SJCRH30 (cell line): Measurements from ENCODE around the gene DDN. TPM values are rescaled to one million over a fixed set of nuclear protein-coding genes. Genes with fewer than 3 reads are reported as not detected.

Experiments
- DNase-seq, 2 experiments: peaks; one replicate each; pipeline ENCODE4 v3.0.0-alpha.2; 2015 to 2020
- H3K27ac ChIP-seq: fragments of 250-450 bp; sonication (Bioruptor Pico); 2 replicates; pipeline ENCODE4 v1.5.1; 2020; ENCODE audit warnings: mild to moderate bottlenecking, moderate library complexity
- H3K27me3 ChIP-seq: fragments of 250-450 bp; sonication (Bioruptor Pico); 2 replicates; pipeline ENCODE4 v1.5.1; 2020; ENCODE audit warnings: mild to moderate bottlenecking, moderate library complexity
- H3K36me3 ChIP-seq: fragments of 250-450 bp; sonication (Bioruptor Pico); 2 replicates; pipeline ENCODE4 v1.5.1; 2020; ENCODE audit warnings: mild to moderate bottlenecking, moderate library complexity
- H3K4me1 ChIP-seq: fragments of 250-450 bp; sonication (Bioruptor Pico); 2 replicates; pipeline ENCODE4 v1.5.1; 2020; ENCODE audit warnings: mild to moderate bottlenecking, moderate library complexity
- H3K4me3 ChIP-seq: fragments of 250-450 bp; sonication (Bioruptor Pico); 2 replicates; pipeline ENCODE4 v1.5.1; 2020; ENCODE audit warnings: mild to moderate bottlenecking, moderate library complexity
- H3K9me3 ChIP-seq: fragments of 250-450 bp; sonication (Bioruptor Pico); replicated peaks from 2 replicates; pipeline ENCODE4 v1.5.1; 2020; ENCODE audit warnings: mild to moderate bottlenecking, moderate library complexity
- total RNA-seq: library from RNA; depleted of rRNA; stranded (reverse); fragments of >200 nt; shearing (Covaris generic); gene quantifications from 2 replicates; pipeline ENCODE4 v1.2.3, GENCODE V29; 2014

Gene DDN
- total RNA-seq, 1 experiment from 2014 or later, result 5.5 TPM

- H3K4me3 ChIP-seq, result no peak overlapping the region
- no peaks in the 10 kb centered on the region for H3K36me3 ChIP-seq
- DNase-seq, result peak; percentile 78 to 89
- no peaks in the 10 kb centered on the region for H3K27me3 ChIP-seq
- H3K4me1 ChIP-seq, result peaks cover 40% of the 10 kb centered on the region
- no peak overlapping the region for H3K27ac ChIP-seq
- H3K9me3 ChIP-seq, result no peaks in the 10 kb centered on the region
Measured at GRCh38 chr12:48988030-48988649, 11.0 kb downstream of the DDN start.

GRCh38 chr12:48986720-48987291, 12.4 kb downstream of the DDN start:
- no peaks in the 10 kb centered on the region for H3K27me3 ChIP-seq
- no peaks in the 10 kb centered on the region for H3K9me3 ChIP-seq
- H3K36me3 ChIP-seq, result no peaks in the 10 kb centered on the region
- DNase-seq, result no peak
- no peak overlapping the region for H3K27ac ChIP-seq
- H3K4me1 ChIP-seq, result peaks cover 52% of the 10 kb centered on the region
- no peak overlapping the region; the same call in 1 of the 2 replicates for H3K4me3 ChIP-seq

GRCh38 chr12:48985901-48986300, 13.3 kb downstream of the DDN start:
- Histone ChIP-seq H3K4me1 (peaks cover 48% of the 10 kb centered on the region), H3K27ac (no peak overlapping the region), H3K27me3 (no peaks in the 10 kb centered on the region), H3K9me3 (no peaks in the 10 kb centered on the region), H3K36me3 (no peaks in the 10 kb centered on the region), H3K4me3 (no peak overlapping the region)
- no peak for DNase-seq

GRCh38 chr12:48985475-48985897, 13.7 kb downstream of the DDN start:
- Histone ChIP-seq H3K9me3 (no peaks in the 10 kb centered on the region), H3K36me3 (no peaks in the 10 kb centered on the region), H3K4me3 (no peak overlapping the region), H3K27ac (no peak overlapping the region), H3K27me3 (no peaks in the 10 kb centered on the region), H3K4me1 (peaks cover 44% of the 10 kb centered on the region)
- peak in 1 of 2 experiments; percentile 34 for DNase-seq

GRCh38 chr12:48982397-48983080, 16.6 kb downstream of the DDN start:
- H3K27ac ChIP-seq, result peak overlapping the region; percentile 33
- H3K9me3 ChIP-seq, result no peaks in the 10 kb centered on the region
- peak; percentile 86 to 94 for DNase-seq

GRCh38 chr12:48981757-48982157, 17.4 kb downstream of the DDN start:
- Histone ChIP-seq H3K9me3 (no peaks in the 10 kb centered on the region), H3K27me3 (no peaks in the 10 kb centered on the region), H3K36me3 (no peaks in the 10 kb centered on the region), H3K4me1 (peaks cover 44% of the 10 kb centered on the region), H3K4me3 (no peak overlapping the region), H3K27ac (no peak overlapping the region)
- DNase-seq, result no peak

More at GRCh38 chr12:48982397-48983080, 16.6 kb downstream of the DDN start:
- H3K4me3 ChIP-seq, result no peak overlapping the region
- no peaks in the 10 kb centered on the region for H3K36me3 ChIP-seq
- H3K27me3 ChIP-seq, result no peaks in the 10 kb centered on the region
- peaks cover 44% of the 10 kb centered on the region for H3K4me1 ChIP-seq

GRCh38 chr12:48980953-48981756, 18.0 kb downstream of the DDN start:
- peaks cover 41% of the 10 kb centered on the region for H3K4me1 ChIP-seq
- no peak overlapping the region for H3K4me3 ChIP-seq
- H3K27me3 ChIP-seq, result no peaks in the 10 kb centered on the region

GRCh38 chr12:48980389-48980952, 18.7 kb downstream of the DDN start:
- Histone ChIP-seq H3K27ac (no peak overlapping the region), H3K9me3 (no peaks in the 10 kb centered on the region), H3K27me3 (no peaks in the 10 kb centered on the region), H3K36me3 (no peaks in the 10 kb centered on the region), H3K4me1 (peaks cover 34% of the 10 kb centered on the region), H3K4me3 (no peak overlapping the region)
- no peak for DNase-seq

More at GRCh38 chr12:48980953-48981756, 18.0 kb downstream of the DDN start:
- Histone ChIP-seq H3K9me3 (no peaks in the 10 kb centered on the region), H3K36me3 (no peaks in the 10 kb centered on the region), H3K27ac (no peak overlapping the region)
- no peak for DNase-seq

GRCh38 chr12:48979602-48980388, 19.4 kb downstream of the DDN start:
- H3K27ac ChIP-seq, result no peak overlapping the region
- no peaks in the 10 kb centered on the region for H3K27me3 ChIP-seq
- no peak overlapping the region for H3K4me3 ChIP-seq
- no peak for DNase-seq
- H3K4me1 ChIP-seq, result peaks cover 29% of the 10 kb centered on the region
- H3K36me3 ChIP-seq, result no peaks in the 10 kb centered on the region
- no peaks in the 10 kb centered on the region for H3K9me3 ChIP-seq

GRCh38 chr12:48978741-48979601, 20.2 kb downstream of the DDN start:
- no peaks in the 10 kb centered on the region for H3K9me3 ChIP-seq
- H3K27me3 ChIP-seq, result no peaks in the 10 kb centered on the region
- H3K27ac ChIP-seq, result no peak overlapping the region
- DNase-seq, result no peak
- H3K36me3 ChIP-seq, result no peaks in the 10 kb centered on the region
- H3K4me1 ChIP-seq, result peaks cover 21% of the 10 kb centered on the region
- no peak overlapping the region for H3K4me3 ChIP-seq

- H3K36me3 ChIP-seq, result no peaks in the 10 kb centered on the region
- H3K27me3 ChIP-seq, result no peaks in the 10 kb centered on the region
- no peak within 1 kb of the TSS for H3K27ac ChIP-seq
- no peak within 1 kb of the TSS for H3K4me3 ChIP-seq
- no peaks in the 10 kb centered on the region for H3K9me3 ChIP-seq
- H3K4me1 ChIP-seq, result peaks cover 15% of the 10 kb centered on the region
- no peak for DNase-seq
Measured at GRCh38 chr12:48978291-48978740, 20.9 kb downstream of the DDN start, which contains the start of gene WNT1. Gene WNT1 (plus strand): TSS chr12:48978322. CDS start chr12:48978651, 329 bp downstream.

- no peak for DNase-seq
- Histone ChIP-seq H3K36me3 (no peaks in the 10 kb centered on the region), H3K27ac (no peak overlapping the region), H3K4me3 (no peak overlapping the region), H3K9me3 (no peaks in the 10 kb centered on the region), H3K27me3 (no peaks in the 10 kb centered on the region; the same call in 1 of the 2 replicates), H3K4me1 (peaks cover 9% of the 10 kb centered on the region)
Measured at GRCh38 chr12:48977290-48978281, 21.6 kb downstream of the DDN start.
